Nephron (organoid): ENCODE results near the gene MS4A4E.

Source experiments
- H3K27ac Mint-ChIP-seq, 3 experiments: 2 replicates each; pipeline ENCODE4 v1.8.0; 2020; ENCODE audit warnings: mixed read lengths in 3 of 3, mild to moderate bottlenecking in 2 of 3, moderate library complexity in 1 of 3
- H3K27me3 Mint-ChIP-seq: 2 replicates; pipeline ENCODE4 v1.8.0; 2021; ENCODE audit warnings: low read depth, mild to moderate bottlenecking, moderate library complexity, mixed read lengths
- H3K36me3 Mint-ChIP-seq: 2 replicates; pipeline ENCODE4 v1.8.0; 2020; ENCODE audit warnings: low read depth, mixed read lengths
- H3K4me1 Mint-ChIP-seq: 2 replicates; pipeline ENCODE4 v1.8.0; 2020; ENCODE audit warnings: mixed read lengths
- H3K4me3 Mint-ChIP-seq, 3 experiments: 2 replicates each; pipeline ENCODE4 v1.8.0; 2020; ENCODE audit warnings: mild to moderate bottlenecking in 3 of 3, mixed read lengths in 3 of 3, moderate library complexity in 2 of 3
- H3K9me3 Mint-ChIP-seq: 2 replicates; pipeline ENCODE4 v1.8.0; 2020; ENCODE audit warnings: mixed read lengths
- TF ChIP-seq, protein P1 (sequence below), 3 experiments: fragments of 200-600 bp; sonication (generic); IDR thresholded peaks; one replicate each; pipeline ENCODE4 v1.5.0; 2021; ENCODE audit warnings: antibody characterized with exemption in 3 of 3; ENCODE audit not compliant: unreplicated experiment in 3 of 3

The MS4A4E gene

DNA sequence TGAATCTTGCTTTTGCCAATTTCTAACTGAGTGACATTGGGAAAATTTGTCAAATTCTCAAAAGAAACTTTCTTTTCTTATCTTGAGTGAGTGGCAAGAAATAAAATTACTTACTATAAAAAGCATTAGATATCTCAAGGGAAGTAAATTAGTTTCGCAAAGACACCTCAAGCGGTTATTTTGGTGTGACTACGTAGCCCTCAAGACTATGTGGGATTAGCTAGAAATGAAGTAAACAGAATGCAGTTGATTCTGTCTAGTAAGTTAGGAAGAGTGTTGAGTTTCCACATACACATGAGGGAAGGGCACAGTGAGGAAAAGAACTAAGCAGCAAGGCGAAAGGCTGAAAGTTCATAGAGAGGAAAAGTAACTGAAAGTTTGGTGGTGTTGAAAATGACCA is 31.7 kb downstream of the MS4A4E start:
- TF ChIP-seq, protein P1, sequence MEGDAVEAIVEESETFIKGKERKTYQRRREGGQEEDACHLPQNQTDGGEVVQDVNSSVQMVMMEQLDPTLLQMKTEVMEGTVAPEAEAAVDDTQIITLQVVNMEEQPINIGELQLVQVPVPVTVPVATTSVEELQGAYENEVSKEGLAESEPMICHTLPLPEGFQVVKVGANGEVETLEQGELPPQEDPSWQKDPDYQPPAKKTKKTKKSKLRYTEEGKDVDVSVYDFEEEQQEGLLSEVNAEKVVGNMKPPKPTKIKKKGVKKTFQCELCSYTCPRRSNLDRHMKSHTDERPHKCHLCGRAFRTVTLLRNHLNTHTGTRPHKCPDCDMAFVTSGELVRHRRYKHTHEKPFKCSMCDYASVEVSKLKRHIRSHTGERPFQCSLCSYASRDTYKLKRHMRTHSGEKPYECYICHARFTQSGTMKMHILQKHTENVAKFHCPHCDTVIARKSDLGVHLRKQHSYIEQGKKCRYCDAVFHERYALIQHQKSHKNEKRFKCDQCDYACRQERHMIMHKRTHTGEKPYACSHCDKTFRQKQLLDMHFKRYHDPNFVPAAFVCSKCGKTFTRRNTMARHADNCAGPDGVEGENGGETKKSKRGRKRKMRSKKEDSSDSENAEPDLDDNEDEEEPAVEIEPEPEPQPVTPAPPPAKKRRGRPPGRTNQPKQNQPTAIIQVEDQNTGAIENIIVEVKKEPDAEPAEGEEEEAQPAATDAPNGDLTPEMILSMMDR (IDR thresholded peaks at IDR 0.05; ENCODE audit: unreplicated experiment in 3 of 3) = no peak
- H3K27ac Mint-ChIP-seq = no peak overlapping the region
- no peaks in the 10 kb centered on the region for H3K9me3 Mint-ChIP-seq
- H3K4me1 Mint-ChIP-seq = no peaks in the 10 kb centered on the region
- no peaks in the 10 kb centered on the region for H3K36me3 Mint-ChIP-seq
- no peak overlapping the region for H3K4me3 Mint-ChIP-seq
- peaks cover 3% of the 10 kb centered on the region for H3K27me3 Mint-ChIP-seq

DNA sequence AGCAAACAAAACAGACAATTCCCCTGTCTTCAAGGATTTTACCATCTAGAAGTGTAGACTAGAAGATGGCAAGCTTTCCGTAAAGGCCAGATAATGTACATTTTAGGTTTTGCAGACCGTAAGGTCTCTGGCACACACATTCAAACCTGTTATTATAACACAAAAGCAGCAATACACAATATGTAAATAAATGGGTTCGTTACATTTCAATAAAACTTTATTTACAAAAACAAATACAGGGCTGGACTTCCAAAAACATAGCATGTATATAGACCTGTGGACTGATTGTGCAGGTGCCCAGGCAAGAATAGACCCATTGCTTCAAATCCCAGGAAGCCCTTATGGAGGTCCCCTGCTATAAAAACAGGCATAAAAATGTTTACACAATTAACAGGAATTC is 33.0 kb downstream of the MS4A4E start:
- Mint-ChIP-seq H3K4me3 (no peak overlapping the region), H3K27me3 (peaks cover 3% of the 10 kb centered on the region), H3K36me3 (no peaks in the 10 kb centered on the region), H3K4me1 (no peaks in the 10 kb centered on the region), H3K27ac (no peak overlapping the region), H3K9me3 (no peaks in the 10 kb centered on the region)
- TF ChIP-seq, protein P1 (IDR thresholded peaks at IDR 0.05; ENCODE audit: unreplicated experiment in 3 of 3) = no peak

DNA sequence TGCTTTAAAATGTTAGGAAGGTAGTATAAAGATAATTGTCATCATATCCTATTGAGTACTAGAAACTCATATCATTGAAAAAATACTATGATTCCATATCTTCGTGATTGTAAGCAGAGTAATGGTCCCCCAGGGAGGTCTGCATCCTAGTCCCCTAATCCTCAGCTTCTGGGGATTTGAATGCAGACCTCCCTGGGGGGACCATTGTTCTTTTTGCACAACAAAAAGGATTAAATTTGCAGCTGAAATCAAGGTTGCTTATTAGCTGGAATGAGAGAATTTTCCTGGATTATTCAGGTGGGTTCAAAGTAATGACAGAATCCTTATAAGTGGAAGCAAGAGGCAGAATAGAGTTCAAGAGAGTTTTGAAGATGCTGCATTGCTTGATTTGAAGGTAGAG is 34.0 kb downstream of the MS4A4E start:
- H3K27me3 Mint-ChIP-seq = peaks cover 3% of the 10 kb centered on the region
- H3K9me3 Mint-ChIP-seq = no peaks in the 10 kb centered on the region
- no peaks in the 10 kb centered on the region for H3K4me1 Mint-ChIP-seq
- TF ChIP-seq, protein P1 (IDR thresholded peaks at IDR 0.05; ENCODE audit: unreplicated experiment in 3 of 3) = no peak
- H3K4me3 Mint-ChIP-seq = no peak overlapping the region
- H3K36me3 Mint-ChIP-seq = no peaks in the 10 kb centered on the region
- no peak overlapping the region for H3K27ac Mint-ChIP-seq

DNA sequence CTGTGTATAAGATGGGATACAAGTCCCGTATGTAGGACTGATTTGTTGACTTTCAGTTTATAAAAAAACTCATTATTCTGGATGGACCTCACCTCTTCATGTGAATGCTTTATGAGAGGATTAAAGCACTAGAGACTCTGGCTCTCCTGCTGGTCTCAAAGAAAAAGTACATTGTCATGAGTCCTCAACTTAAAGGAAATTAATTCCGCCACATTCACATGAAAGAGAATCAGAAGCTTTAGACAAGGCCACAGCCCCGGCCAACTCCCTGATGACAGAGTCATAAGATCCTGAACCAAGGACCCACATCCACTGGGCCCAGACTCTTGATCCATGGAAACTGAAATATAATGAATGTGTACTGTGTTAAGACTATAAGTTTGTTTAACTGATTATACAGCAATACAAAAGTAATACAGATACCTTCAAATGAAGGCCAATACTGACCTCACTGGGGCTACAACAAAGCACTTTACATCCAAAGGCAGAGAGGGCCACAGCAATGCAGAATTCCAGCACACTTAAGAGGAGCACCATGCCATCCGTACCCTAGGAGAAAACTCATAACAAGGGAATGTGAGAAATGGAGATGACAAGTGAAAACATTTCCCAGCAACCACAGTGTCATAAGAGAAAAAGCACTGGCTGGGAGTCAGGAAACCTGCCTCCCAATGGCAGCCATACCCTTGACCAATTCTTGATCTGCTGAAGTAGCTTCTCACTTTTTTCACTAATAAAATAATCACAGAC is 34.6 kb downstream of the MS4A4E start:
- Mint-ChIP-seq H3K4me1 (no peaks in the 10 kb centered on the region), H3K27ac (no peak overlapping the region), H3K36me3 (no peaks in the 10 kb centered on the region), H3K27me3 (peaks cover 3% of the 10 kb centered on the region), H3K4me3 (no peak overlapping the region), H3K9me3 (no peaks in the 10 kb centered on the region)
- TF ChIP-seq, protein P1 (IDR thresholded peaks at IDR 0.05; ENCODE audit: unreplicated experiment in 3 of 3) = no peak

DNA sequence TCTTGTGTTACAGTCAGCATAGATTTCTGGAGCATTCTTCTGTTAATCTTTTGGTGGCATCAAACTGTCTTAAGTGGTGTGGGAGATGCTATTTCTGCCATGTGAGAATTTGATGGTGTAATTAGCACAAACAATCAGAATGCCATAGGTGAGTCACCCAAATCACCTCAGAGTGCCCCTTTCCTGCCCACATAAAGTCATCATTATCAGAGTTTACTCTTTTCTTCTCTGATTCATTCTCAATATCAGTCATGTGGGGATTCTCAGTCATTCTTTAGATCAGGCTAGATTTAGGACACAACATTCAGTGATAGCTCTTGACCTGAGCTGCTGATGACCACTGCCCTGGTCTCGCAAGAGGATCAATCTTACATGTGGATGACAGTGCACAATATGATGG is 36.3 kb downstream of the MS4A4E start:
- peaks cover 3% of the 10 kb centered on the region for H3K27me3 Mint-ChIP-seq
- H3K9me3 Mint-ChIP-seq = no peaks in the 10 kb centered on the region

More for the DNA sequence above, 36.3 kb downstream of the MS4A4E start:
- no peak overlapping the region for H3K27ac Mint-ChIP-seq
- TF ChIP-seq, protein P1 (IDR thresholded peaks at IDR 0.05; ENCODE audit: unreplicated experiment in 3 of 3) = no peak
- H3K4me3 Mint-ChIP-seq = no peak overlapping the region
- H3K4me1 Mint-ChIP-seq = no peaks in the 10 kb centered on the region
- no peaks in the 10 kb centered on the region for H3K36me3 Mint-ChIP-seq
